SHP77 (cell line): ENCODE data around the gene PDE4B.

Experiments
- DNase-seq, 2 experiments: peaks; one replicate each; lab custom pipeline; 2025; lab: John Stamatoyannopoulos, UW

The PDE4B gene

DNA sequence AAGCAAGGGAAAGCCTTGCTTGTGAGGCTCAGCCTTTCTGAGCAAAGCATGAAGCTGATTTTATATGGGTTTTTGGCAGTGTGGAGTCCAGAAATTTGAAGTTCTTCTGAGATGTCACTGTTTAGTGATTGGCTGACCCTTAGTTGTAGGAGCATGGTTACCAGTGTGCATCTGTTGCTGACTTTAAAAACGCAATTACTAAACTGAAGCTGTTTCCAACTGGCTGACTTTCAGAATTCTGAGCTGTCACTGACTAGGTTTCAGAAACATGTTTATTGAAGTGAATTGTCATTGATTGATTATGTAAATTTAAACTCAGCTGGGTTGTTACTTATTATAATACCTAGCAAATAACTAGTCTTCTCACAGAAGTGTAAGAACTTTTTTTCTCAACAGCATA, 89.4 kb downstream of the PDE4B start:
- DNase-seq, result no peak

DNA sequence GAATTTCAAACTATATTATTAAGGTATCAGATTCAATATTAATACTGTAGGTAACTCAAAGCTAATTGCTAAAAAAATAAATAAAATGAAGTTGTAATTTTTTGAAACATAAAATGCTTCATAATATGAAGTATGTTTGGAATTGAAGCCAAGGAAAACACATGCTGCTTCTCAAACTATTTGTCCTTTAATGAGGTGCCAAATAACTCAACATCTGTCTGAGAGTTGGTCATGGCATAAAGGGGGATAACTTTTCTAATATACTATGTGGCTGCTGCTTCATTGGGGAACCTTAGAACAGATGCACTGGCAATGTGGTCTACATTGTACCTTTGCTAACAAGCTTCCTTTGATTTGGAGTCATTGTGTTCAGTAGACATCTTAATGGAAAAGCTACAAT, 96.7 kb downstream of the PDE4B start:
- DNase-seq, result no peak

DNA sequence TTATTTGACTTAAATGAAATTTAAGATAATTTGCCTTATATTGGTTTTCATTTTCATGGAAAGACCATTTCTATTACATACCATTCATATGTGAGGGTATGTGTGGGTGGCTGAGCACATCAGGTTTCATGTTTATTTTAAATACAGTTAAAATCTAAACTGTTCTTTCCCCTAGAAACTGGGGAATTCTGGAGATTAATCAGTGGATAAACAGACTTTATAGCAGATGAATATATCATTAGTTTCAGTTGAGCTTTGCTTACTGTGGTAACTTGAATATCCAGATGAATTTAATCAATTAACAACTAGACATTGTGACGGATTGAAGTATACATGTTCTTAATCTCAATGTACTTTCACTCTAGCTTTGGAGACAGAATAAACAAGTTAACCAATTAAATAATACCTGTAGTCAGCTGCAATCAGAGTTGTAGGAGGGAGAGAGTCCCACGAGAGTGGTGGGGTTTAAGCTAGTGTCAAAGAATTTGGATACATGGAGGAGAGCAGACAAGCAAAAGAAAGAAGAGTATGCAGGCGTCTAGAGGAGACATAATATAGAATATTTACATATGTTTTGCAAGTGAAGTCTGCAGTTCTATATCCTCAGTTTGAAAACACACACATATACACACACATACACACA, 97.6 kb downstream of the PDE4B start:
- no peak for DNase-seq

DNA sequence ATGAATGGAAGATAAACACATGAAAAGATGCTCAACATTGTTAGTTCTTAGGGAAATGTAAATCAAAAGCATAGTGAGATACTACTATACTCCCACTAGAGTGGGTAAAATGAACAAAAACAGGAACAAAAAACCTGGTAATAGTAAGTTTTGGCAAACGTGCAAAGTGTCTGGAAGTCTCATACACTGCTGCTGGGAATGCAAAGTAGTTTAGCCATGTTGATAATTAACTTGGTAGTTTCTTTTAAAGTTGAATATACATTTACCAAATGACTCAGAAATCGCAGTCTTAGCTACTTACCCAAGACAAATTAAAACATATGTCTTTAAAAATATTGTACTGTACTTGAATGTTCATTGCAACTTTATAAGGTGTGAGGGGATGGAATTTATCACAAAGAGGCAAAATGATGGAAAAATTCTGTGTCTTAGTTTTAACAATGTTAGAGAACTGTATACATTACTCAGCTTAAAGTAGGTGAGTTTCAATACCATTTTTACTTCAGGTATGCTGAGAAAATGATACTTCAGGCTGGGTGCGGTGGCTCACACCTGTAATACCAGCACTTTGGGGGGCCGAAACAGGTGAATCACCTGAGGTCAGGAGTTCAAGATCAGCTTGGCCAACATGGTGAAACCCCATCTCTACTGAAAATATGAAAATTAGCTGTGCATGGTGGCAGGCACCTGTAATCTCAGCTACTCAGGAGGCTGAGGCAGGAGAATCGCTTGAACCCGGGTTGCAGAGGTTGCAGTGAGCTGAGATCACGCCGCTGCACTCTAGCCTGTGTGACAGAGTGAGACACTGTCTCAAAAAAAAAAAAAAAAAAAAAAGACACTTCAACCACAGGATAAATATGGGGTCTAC, 102.3 kb downstream of the PDE4B start:
- no peak for DNase-seq

DNA sequence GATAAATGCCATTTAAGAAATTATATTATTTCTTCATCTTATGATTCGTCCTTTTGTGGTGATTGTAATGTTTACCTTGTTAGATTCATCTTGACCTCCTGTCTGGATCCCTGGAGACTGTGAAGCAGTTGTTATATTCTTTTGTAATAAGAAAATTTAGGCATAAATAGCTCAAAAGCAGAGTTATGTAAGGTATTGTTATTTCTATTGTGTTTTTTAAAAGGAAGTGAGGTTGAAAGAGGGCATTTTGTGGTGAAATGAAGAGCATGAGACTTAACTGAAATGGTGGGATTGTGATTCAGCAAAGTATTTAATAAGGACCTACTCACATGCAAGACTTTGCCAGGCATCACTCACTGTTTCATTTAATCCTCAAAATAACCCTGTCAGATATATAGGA, 104.0 kb downstream of the PDE4B start:
- no peak for DNase-seq

DNA sequence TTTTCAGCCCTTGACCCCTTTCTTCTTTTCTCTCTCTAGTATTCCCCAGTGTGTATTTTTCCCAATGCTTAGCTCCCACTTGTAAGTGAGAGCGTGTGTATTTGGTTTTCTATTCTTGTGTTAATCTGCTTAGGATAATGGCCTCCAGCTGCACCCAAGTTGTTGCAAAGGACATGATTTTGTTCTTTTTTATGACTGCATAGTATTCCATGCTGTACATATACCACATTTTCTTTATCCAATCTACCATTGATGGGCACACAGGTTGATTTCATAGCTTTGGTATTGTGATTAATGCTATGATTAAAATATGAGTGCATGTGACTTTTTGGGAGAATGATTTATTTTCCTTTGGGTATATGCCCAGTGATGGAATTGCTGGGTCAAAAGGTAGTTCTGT, 104.8 kb downstream of the PDE4B start:
- no peak for DNase-seq

DNA sequence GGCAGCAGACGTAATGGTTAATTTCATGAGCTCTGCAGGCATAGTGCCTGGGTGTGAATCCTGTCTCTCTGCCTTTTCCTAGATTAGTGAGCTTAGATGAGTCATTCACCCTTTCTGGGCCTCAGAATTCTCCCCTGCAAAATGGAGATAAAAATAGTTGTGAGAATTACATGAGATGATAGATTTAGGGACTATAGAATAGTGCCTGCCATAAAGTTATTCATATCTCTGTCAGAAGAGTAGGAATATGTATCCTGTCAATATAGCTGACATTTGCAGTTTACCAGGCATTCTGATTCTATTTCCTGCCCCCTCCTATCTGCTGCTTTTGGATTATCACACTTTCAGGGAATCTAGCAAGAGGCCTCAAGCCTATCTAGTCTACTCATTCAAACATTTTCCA, 112.0 kb downstream of the PDE4B start:
- no peak for DNase-seq

DNA sequence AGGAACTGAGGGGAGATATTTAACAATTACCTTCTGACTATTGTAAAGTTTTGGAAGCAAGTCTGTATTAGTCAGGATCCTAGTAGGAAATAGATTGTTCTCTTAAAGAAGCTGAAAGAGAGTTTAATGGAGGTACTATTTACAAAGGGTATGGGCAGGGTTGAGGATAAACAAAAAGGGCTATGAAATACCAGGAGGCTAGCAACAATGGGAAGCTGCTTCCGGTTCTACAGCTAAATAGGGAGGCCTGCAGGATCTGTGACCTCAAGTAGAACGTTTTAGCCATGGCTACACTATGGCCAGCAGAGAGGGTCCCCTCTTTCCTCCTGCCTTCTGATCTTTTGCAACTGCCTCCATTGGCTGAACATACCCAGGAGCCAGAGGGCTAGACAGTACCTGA, 117.7 kb downstream of the PDE4B start:
- no peak for DNase-seq

DNA sequence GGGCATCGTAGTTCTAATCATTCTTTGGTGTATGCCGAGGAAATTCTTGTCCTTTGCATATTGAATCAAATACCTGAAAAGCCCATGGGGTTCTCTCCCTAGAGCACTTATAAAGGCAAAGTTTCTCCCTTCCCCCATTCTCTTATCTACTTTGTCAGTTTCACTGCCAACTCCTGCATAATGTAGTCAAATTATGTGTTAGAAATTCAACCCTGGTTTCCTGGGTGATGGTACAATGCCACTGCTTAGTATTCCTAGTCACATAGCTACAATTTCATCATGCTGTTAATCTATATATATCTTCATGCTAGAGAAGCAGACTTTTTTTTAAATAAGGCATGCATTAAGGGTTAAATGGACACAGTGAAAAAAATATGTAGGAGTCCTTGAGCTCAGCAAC, 119.0 kb downstream of the PDE4B start:
- DNase-seq, result no peak

DNA sequence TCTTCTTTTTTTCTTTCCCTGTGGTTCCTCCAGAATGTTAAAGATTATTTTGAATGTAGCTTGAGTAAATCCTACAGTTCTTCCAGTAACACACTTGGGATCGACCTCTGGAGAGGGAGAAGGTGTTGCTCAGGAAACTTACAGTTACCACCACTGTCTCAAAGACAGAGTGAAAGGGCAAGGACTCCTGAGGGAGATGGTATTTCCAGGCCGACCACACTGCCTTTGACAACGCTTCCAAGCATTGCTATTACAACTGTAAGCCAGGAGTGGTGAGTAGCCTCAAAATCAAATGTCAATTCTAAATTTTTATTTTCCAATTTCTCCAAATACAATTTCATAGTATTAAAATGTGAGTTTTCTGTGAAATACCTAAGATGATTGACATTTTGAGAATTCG, 125.9 kb downstream of the PDE4B start:
- DNase-seq, result no peak

DNA sequence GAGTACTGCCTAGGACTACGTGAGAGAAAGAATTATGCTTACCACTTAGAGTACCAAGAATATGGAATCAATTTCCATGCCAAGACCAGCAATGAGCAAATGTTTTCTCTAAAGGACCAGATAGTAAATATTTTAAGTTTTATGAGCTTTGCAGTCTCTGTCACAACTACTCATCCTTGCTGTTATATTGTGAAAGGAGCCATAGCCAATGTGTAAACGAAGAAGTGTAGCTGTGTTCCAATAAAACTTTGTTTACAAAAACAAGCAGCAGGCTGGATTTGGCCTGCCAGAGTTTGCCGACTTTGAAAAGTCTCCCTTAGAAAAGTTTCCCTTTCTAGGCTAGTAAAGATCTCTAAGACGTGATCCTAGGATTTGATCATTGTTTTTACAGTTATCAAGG, 128.8 kb downstream of the PDE4B start:
- DNase-seq, result no peak

DNA sequence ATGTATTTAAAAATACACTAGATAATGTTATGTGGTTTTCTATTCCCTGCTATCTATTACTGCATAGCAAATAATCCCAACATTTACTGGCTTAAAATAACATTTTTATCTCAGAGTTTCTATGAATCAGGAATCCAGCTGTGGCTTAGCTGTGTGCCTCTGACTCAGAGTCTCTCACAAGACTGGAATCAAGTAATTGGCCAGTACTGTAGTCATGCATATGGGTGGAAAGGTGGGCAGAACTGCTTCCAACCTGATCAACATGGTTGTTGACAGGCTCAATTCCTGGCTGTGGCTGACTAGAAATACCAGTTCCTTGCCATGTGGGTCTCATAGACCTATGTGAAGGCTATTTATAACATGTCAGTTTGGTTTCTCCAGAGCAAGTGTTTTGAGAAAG, 131.8 kb downstream of the PDE4B start:
- DNase-seq, result no peak

DNA sequence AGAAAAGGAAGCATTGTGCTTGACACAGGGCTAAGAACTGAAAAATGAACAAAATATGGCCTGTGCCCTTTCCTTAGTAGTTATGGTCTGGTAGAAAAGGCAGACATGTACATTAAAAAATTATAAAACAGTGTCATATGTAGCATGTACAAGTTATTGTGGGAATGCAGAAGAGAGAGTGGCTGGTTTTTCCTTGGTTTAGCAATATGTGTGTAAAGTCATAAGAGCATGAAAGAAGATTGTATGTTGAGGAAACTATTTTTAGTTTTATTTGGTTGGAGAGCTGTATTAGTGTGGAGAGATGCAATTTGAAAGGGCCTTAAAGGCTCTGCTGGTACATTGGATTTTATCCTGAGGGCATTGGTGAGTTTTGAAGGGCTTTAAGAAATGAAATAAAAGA, 145.8 kb downstream of the PDE4B start:
- no peak for DNase-seq

DNA sequence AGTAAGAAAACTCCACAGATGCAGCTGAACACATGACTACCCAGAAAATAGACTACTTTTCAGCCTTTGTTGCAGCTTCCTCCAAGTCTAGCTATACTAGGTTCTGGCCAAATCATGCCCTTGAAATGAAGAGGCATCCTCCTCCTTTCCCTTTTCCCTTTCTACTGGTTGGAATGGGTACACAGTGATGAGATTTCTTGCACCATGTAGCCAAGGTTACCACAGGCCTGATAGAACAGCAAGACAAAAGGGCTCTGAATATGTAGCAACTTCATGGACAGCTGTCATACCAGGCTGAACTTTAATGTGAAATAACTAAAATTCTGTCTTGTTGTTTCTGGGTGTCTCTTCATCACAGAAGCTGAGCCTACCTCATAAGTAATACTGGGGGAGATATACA, 146.5 kb downstream of the PDE4B start:
- no peak for DNase-seq

DNA sequence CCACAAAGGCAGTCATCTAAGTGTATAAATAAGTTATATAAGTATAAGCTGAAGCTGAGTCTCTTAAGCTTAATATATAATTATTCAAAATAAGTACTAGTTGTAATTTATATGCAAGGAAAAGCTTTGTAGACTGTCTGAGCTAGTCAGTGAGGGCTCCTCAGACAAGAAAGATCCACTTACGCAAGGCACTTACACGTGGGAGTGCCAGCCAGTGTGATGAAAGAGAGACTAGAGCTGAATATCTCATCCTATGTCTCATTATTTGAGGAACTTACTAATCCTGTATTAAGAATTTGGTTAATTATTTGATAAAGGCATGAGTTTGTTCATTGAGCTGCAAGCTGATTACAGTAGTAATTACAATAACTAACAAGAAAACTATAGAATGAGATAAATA, 146.9 kb downstream of the PDE4B start:
- DNase-seq, result no peak

DNA sequence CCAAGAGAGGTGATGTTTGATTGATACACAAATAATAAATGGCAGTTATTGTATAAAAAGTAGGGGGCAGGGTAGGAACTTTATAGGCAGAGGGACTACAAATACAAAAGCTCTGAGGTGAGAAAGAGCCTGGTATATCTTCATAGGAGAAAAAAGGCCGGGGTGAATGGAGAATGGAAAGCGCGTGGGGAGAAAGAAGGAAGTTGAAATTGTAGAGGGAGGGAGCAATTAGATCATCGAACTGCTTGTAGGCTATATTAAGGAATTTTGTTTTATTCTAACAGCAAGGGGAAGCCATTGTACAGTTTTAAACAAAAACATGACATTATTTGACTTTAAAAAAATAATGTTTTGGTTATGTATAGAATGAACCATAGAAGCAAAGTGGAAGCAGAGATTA, 147.4 kb downstream of the PDE4B start:
- DNase-seq, result no peak

DNA sequence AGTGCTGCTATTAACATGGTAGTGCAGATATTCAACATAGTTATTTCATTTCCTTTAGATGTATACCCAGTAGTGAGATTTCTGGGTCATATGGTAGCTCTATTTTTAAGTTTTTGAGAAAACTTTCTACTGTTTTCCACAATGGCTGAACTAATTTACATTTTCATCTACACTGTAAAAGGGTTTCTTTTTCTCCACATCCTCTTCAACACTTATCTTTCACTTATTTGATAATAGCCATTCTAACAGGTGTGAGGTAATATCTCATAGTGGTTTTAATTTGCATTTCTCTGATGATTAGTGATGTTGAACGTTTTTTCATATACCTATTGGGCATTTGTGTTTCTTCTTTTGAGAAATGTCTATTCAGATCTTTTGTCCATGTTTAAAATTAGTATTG, 149.8 kb downstream of the PDE4B start:
- DNase-seq, result no peak

DNA sequence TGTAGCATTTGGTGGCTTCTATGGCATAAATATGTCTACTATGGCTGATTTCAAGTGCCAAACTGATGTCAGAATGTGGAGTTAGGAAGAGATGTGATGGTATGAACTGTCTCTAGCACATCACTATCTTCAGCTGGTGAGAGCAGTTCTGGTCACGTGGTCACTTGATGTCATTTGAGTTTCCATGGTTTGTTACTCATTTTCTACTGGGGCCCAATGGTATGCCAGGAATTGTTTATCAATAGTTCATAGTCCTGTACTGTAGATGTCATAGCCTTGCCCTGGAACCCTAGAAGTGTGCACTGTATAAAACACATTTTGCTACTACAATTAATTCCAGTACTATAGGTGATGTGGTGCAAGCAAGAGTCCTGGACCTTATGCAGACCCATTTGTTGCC, 153.7 kb downstream of the PDE4B start:
- no peak for DNase-seq

DNA sequence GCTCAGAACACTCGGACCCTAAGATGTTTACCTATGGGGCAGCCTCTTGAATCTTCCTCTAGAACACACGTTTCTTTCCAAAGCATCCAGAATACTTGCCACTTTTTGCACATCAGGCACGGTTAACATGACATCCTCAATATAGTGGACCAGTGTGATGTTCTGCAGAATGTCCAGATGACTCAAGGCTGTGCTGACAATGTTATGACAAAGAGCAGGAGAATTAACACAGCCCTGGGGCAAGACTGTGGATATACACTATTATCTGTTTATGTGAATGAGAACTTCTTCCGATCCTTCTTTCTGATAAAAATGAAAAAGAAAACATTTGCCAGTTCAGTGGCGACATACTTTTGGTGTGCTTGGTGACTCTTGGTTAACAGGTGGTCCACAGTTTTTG, 154.3 kb downstream of the PDE4B start:
- no peak for DNase-seq

DNA sequence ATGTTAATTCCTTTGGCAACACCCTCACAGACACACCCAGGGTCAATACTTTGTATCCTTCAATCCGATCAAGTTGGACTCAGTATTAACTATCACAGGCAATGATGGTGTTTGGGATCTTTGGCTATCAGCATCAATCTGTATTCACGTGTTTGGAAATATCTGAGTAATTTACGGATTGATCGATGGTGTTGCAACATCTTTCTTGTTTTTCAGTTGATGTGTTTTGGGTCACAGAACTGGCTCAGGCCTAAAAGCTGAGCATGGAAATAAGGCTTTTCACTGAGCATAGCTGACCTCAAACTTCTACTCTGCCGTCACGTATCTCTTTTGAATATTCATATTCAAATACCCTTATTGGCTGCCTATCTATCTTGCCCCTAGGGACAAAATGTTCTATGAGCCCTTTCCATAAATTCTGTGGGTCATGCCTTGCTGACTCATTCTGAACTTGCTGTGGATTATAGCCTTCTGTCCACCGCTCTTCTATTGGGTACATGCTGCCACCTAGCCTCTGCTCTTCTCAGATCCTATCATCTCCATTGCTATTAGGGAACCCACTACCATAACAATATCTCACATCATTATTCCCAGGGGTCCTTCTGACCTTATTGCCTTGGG, 156.0 kb downstream of the PDE4B start:
- DNase-seq, result peak; percentile 19 to 31

DNA sequence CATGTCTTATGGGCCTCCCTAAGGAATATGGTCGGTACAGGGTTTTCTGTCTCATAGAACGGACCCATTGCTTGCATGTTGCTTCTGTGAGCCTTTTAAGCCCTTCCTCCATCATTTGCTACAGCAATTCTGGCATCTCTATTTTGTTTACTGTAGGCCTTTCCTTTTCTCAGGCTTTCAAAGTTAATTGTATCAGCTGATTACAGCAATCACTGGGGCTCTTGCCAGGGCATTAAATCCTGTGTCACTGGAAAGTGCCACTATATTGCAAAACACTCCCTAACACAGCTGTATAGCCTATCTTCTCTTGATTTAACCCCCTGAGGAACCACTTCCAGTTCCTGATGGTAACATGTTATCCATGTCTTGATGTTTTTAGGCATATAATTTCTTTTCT, 156.5 kb downstream of the PDE4B start:
- no peak for DNase-seq

DNA sequence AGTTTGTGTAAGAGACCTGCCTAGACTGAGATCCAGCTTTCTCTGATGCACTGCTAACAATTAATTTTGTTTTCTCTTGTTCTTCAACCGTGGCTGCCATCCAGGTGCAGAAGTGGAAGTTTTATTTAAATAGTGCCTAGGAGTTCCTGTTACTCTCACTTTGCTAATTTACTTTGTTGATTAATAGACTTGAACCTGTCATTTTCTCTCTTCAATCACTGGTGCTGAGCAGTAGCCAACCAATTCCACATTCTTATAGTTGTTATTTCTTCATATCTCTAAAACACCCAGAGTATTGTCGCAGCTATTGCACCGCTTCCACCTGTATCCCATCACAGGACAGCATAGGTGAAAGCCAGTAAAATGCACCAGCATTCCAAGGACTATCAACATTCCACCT, 157.2 kb downstream of the PDE4B start:
- no peak for DNase-seq

DNA sequence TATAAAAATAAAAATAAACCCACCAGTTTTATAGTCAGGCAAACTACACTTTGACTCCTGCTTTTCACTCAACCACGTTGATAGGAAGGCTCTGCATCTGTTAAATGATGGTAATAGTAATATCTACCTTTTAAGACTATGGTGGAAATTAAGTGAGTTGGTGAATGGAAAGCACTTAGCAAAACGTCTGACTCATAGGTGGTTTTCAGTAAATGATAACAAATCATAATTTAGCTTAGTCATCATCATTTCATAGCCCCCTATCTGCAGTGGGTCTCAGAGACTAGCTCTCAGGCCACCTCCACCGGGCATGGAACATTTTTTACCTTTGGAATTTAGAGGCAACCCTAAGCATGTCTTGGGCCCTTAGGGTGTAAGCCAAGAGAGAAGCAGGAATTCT, 160.0 kb downstream of the PDE4B start:
- DNase-seq, result no peak
